ENCODE data around the gene TRPC4. TPM values are rescaled to one million over a fixed set of nuclear protein-coding genes. Genes with fewer than 3 reads are reported as not detected.
"Not testable (repeated sequence)": the region's sequence is repeated elsewhere in the genome, so short reads cannot be mapped to it uniquely, and the experiment has no call there.

Gene TRPC4
- total RNA-seq, 2 experiments from 2014 or later = not detected

DNA sequence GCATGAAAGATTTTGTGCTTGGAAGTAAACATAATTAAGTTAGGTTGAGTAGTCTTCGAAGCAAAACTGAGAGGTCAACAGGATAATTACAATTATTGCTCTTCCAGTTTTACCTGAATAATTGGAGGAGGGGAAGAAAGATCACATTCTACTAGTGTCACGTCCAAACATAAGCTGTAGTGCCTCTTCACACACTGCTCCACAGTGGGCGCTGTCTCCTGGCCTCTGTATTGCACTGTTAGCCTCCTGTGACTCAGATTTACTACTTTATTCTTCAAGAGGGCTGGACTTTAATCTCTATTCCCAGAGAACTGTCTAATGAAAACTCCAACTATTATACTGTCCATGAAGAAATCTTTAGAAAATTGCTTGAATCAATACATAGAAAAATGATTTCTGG, 62.9 kb downstream of the TRPC4 start:
- TF ChIP-seq, protein P1, sequence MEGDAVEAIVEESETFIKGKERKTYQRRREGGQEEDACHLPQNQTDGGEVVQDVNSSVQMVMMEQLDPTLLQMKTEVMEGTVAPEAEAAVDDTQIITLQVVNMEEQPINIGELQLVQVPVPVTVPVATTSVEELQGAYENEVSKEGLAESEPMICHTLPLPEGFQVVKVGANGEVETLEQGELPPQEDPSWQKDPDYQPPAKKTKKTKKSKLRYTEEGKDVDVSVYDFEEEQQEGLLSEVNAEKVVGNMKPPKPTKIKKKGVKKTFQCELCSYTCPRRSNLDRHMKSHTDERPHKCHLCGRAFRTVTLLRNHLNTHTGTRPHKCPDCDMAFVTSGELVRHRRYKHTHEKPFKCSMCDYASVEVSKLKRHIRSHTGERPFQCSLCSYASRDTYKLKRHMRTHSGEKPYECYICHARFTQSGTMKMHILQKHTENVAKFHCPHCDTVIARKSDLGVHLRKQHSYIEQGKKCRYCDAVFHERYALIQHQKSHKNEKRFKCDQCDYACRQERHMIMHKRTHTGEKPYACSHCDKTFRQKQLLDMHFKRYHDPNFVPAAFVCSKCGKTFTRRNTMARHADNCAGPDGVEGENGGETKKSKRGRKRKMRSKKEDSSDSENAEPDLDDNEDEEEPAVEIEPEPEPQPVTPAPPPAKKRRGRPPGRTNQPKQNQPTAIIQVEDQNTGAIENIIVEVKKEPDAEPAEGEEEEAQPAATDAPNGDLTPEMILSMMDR (IDR thresholded peaks at IDR 0.05) = no peak
- Mint-ChIP-seq H3K27ac (no peak overlapping the region), H3K9me3 (peaks cover 2% of the 10 kb centered on the region), H3K4me1 (ENCODE audit: low read depth) (no peaks in the 10 kb centered on the region), H3K4me3 (no peak overlapping the region), H3K27me3 (no peaks in the 10 kb centered on the region), H3K36me3 (ENCODE audit: low read depth) (no peaks in the 10 kb centered on the region)
- ChIA-PET CTCF (no interaction called here), POLR2A (no interaction called here)
- intact Hi-C loops (cut with micrococcal nuclease) = no loop called here
- DNase-seq = no peak
- no peak for ATAC-seq

DNA sequence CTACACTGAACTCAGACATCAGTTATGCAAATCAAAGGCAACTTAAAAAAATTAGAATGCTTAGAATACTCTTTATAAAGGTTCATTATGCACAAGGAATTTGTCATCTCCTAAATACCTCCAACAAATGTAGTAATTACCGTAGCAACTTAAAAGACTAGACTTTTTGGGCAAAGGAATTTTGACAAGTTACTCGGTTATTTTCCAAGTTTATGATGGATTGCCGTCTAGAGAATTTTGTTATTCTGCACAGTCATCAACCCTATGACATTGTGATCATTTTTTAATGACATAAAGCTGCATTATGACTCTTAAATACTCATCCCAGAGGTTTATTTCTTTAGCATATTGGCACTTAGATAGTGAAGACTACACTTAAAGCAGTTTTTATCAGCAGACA, 71.9 kb downstream of the TRPC4 start:
- H3K4me1 Mint-ChIP-seq (ENCODE audit: low read depth) = no peaks in the 10 kb centered on the region
- TF ChIP-seq, protein P1 (IDR thresholded peaks at IDR 0.05) = no peak
- intact Hi-C loops (cut with micrococcal nuclease) = no loop called here
- no peak overlapping the region for H3K4me3 Mint-ChIP-seq
- no peak for DNase-seq
- no peaks in the 10 kb centered on the region for H3K9me3 Mint-ChIP-seq
- ChIA-PET CTCF (no interaction called here), POLR2A (no interaction called here)
- H3K27me3 Mint-ChIP-seq = no peaks in the 10 kb centered on the region
- H3K36me3 Mint-ChIP-seq (ENCODE audit: low read depth) = no peaks in the 10 kb centered on the region
- no peak for ATAC-seq
- no peak overlapping the region for H3K27ac Mint-ChIP-seq

DNA sequence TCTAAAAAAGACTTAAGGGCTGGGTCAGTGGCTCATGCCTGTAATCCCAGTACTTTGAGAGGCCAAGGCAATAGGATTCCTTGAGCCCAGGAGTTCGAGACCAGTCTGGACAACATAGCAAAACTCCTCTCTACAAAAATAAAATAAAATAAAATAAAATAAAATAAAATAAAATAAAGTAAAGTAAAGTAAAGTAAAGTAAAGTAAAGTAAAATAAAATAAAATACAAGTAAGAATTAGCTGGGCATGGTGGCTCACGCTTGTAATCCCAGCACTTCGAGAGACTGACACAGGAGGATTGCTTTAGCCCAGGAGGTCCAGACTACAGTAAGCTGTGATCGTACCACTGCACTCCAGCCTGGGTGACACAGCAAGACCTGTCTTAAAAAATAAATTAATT, 72.8 kb downstream of the TRPC4 start:
- H3K4me1 Mint-ChIP-seq (ENCODE audit: low read depth); CTCF ChIA-PET; H3K27ac Mint-ChIP-seq; ATAC-seq; POLR2A ChIA-PET; intact Hi-C loops (cut with micrococcal nuclease); H3K36me3 Mint-ChIP-seq (ENCODE audit: low read depth); H3K4me3 Mint-ChIP-seq; H3K9me3 Mint-ChIP-seq; H3K27me3 Mint-ChIP-seq; DNase-seq: not testable (repeated sequence)

DNA sequence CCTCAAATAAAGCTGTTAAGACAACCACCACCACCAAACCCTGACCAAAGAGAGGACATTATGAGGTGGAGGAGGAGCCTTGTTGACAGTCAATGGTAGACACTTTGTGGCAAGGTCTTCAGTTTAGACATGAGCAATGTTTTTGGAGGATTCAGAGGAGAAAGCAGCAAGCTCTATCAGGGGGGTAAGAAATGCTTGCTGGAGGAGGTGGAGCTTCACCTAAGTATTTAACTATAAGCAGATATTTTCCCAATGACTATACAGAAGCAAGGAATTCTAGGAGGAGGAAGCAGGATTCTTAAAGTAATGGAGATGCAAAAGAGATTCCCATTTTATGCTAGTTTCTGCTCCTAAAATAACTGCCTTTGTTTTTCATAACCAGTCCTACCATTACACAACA, 74.2 kb downstream of the TRPC4 start:
- Mint-ChIP-seq H3K4me3 (no peak overlapping the region), H3K4me1 (ENCODE audit: low read depth) (no peaks in the 10 kb centered on the region), H3K9me3 (no peaks in the 10 kb centered on the region), H3K27ac (no peak overlapping the region), H3K36me3 (ENCODE audit: low read depth) (no peaks in the 10 kb centered on the region), H3K27me3 (no peaks in the 10 kb centered on the region)
- TF ChIP-seq, protein P1 (IDR thresholded peaks at IDR 0.05) = no peak
- ATAC-seq = no peak
- no peak for DNase-seq
- POLR2A ChIA-PET = no interaction called here
- intact Hi-C loops (cut with micrococcal nuclease) = no loop called here
- CTCF ChIA-PET = no interaction called here

DNA sequence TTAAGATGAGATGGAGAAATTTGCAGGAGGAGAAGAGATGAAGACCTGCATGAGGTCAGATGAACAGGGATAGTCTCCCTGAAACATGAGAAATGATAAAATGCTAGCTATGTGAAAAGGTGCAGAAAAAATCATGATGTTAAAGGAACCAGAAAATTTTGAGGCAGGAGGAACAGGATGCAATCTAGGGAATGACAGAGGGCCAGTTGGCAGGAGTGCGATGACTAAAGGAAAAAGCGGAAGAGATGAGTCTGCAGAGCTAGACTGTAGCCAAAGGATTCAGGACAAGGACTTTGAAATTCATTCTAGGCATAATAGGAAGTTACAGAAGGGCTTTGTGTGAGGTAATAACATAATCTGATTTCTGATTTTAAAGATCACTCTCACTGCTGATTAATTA, 77.9 kb downstream of the TRPC4 start:
- Mint-ChIP-seq H3K4me1 (ENCODE audit: low read depth) (no peaks in the 10 kb centered on the region), H3K36me3 (ENCODE audit: low read depth) (no peaks in the 10 kb centered on the region), H3K27ac (no peak overlapping the region), H3K4me3 (no peak overlapping the region), H3K27me3 (no peaks in the 10 kb centered on the region), H3K9me3 (peaks cover 2% of the 10 kb centered on the region)
- CTCF ChIA-PET = no interaction called here
- intact Hi-C loops (cut with micrococcal nuclease) = no loop called here
- POLR2A ChIA-PET = no interaction called here
- no peak for DNase-seq
- no peak for ATAC-seq
- TF ChIP-seq, protein P1 (IDR thresholded peaks at IDR 0.05) = no peak

DNA sequence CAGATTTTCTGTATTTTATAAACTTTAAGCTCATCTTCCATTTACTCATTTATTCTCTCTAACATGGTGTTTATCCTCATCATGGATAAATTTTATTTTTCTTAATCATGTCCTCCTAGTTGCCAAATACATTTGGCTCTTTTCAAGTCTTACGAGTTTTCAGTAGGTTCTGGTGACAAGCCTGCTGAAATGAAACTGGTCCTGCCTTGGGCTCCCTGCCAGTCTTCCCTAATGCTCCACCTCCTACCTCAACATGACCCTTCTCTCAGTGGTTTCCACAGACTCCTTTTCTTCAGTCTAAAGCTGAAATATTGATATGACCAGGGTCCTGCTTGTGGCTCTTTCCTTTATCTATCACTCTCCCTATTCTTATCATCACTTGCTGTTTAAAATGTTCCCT, 81.2 kb downstream of the TRPC4 start:
- DNase-seq (no peak), ATAC-seq (no peak)
- H3K36me3 Mint-ChIP-seq (ENCODE audit: low read depth) = no peaks in the 10 kb centered on the region
- H3K27me3 Mint-ChIP-seq = no peaks in the 10 kb centered on the region
- ChIA-PET CTCF (no interaction called here), POLR2A (no interaction called here)
- TF ChIP-seq, protein P1 (IDR thresholded peaks at IDR 0.05) = peak; percentile 6
- H3K4me3 Mint-ChIP-seq = no peak overlapping the region
- no peak overlapping the region for H3K27ac Mint-ChIP-seq
- peaks cover 2% of the 10 kb centered on the region for H3K9me3 Mint-ChIP-seq
- no peaks in the 10 kb centered on the region for H3K4me1 Mint-ChIP-seq (ENCODE audit: low read depth)
- intact Hi-C loops (cut with micrococcal nuclease) = no loop called here
